ENCODE measurements around the gene S100P.

GRCh38 chr4:6730603-6731317, 37.1 kb downstream of the S100P start:
- TF ChIP-seq CTCF (IDR thresholded peaks at IDR 0.05), result no peak
- no peak for TF ChIP-seq EZH2phosphoT487 (IDR thresholded peaks at IDR 0.05)

Data from neural progenitor cell (in vitro differentiated cells).